Stimulated activated CD8-positive, alpha-beta memory T cell treated with anti-CD3 and anti-CD28 coated beads, Interleukin-2, amount 100 ng/mL, for 1 hour (primary cell): ENCODE results near the gene PARM1.
"Not testable (repeated sequence)": the region's sequence is repeated elsewhere in the genome, so short reads cannot be mapped to it uniquely, and the experiment has no call there.

Source experiments
- DNase-seq, 2 donors: peaks; one replicate each; pipeline ENCODE4 v3.0.0-alpha.2; 2020; ENCODE audit warnings: low read depth in 2 of 2

Gene PARM1

DNA sequence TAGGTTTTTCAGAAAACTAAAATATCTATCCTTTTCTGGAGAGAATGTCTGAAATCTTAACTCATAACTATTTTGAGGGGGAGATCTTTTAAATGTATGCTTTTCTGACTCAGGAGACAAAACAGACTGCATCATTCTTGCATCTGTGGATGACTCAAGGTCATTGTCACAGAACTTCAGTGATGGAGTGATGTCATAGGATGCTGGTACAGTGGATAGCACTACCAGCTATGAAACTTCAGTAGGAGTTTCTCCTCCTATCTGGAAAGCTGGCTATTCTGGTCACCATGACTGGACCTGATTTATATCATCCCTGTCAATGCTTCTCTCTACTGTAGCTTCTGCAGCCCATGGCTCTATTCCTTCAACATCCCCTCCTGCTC, 50.3 kb downstream of the PARM1 start:
- no peak for DNase-seq

DNA sequence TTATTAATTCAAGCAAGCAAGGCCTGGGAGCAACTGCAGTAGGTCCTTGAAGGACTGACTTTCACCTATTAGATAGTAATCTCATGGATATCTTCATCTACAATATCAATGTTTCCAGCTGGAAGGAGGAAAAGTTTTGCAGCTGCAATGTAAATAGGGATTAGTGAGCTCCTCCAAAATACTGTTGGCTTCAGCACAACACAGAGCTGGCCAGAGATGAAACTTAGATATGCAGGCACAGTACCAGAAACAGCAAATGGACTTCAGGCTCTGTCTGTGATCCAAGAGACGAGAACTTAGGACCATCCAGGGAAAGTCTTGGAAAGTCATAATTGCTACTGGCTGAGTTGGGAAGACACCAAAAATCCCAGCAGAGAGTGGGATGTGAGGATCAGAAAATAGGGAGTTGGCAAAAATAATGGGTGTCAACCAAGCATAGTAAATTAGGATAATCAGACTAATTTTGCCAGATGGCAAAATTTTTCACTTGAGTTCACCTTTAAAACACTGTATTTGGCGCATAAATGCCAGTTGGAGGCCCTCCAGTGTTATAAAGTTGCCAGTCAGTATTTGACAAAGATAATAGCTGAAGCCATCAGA, 57.5 kb downstream of the PARM1 start:
- DNase-seq = no peak

DNA sequence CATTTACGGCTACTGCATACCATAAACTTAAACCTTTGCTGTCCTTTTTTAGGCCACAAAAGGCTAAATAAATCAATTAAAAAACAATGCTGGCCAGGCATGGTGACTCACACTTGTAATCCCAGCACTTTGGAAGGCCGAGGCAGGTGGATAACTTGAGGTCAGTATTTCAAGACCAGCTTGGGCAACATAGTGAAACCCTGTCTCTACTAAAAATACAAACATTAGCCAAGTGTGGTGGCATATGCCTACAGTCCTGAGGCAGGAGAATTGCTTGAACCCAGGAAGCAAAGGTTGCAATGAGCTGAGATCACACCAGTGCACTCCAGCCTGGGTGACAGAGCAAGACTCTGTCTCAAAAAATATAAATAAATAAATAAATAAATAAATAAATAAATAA, 61.5 kb downstream of the PARM1 start:
- not testable (repeated sequence) for DNase-seq

DNA sequence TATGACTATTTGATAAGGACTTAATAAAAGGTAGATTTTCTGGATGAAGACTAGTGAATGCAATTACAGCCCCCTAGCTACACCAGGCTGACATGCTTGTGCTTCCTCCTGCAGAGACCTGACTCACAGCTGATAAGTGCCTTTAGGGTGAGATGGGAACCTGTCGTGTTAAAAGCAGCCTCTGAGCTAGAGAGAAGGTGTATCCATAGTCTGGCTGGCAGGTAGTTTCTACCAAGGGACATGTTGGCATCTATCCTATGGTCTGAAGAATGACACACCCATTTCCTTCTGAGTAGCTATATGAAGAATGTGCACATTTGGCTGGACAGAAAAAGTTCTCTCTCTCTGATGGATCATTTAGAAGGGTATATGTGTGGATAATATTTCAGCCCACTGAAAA, 64.1 kb downstream of the PARM1 start:
- DNase-seq = no peak

DNA sequence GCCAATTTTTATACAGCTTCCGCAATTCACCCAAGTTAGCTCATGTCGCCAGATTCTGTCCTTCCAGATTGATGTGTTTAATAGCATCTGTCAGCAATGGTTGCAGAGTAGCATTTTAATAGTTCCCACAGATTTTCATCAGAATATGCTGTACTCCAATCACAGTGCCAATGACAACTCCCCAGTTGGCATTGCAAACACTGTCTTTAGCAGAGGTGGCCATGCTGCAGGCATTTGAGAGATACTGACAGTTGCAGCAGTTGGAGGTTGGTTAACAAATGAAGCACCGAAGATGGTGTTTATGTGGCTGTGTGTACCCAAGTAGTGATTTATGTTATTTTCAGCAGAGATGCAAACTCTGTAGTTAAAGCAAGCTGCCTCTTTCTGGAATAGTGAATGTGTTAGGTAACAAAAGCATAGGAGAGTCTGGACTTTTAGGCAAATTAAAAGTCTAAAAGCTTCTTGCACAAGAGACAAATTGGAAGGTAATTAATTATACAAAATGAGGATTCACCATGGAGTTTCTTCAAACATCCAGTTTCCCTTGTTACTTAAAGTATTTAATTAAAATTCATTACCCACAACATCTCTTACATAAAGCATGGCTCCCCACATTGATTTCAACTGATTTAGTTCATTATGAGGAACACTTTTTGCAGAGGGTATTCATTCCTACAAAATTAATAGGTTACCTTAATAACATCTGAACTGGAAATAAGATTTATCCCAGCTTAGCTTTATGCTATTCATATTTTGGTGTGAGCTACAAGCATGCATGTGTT, 65.2 kb downstream of the PARM1 start:
- DNase-seq = no peak

DNA sequence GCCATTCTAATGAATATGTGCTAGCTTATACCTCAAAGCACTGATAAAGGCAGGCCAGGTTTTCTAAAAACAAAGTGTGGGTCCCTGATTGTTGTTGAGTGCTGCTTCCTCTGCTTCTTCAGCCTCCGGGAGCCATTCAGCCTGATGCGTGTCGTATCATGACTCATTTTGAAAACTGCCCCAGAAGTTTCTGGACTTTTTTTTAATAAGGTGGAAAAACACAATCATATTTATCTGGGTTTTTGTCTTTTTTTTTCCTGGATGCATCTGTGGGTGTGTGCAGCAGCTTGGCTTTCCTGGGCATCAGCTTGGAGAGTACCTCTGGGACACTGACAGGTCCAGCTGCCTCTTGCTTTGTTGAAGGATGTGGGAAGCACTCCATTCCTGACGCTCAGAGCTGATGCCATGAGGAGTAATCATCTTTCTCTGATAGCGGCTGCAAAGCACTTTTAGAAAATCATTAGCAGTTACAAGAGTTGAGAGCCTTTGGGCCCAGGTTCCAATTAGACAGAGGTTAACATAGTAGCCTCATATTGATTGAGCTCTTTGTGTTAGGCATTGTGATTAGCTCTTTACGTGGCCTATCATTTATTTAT, 66.9 kb downstream of the PARM1 start:
- no peak for DNase-seq

DNA sequence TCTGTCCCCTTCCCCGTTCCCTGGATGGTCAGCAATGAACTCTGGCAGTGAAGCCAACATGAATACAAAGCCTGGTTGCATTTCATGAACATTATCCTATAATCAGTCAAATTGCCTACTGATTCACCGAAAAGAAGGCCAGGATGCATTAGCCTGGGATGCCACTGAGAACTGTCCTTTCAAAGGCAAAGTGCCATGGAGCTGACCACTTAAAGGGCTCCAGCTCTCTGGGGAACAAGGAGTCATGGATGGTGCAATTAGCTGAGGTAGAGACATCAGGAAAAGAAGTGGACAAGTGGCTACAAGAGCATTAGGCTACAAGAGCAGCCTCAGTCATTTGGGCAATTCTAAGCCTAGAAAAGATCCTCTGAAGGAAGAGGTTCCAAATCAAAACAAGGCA, 69.0 kb downstream of the PARM1 start:
- no peak for DNase-seq

DNA sequence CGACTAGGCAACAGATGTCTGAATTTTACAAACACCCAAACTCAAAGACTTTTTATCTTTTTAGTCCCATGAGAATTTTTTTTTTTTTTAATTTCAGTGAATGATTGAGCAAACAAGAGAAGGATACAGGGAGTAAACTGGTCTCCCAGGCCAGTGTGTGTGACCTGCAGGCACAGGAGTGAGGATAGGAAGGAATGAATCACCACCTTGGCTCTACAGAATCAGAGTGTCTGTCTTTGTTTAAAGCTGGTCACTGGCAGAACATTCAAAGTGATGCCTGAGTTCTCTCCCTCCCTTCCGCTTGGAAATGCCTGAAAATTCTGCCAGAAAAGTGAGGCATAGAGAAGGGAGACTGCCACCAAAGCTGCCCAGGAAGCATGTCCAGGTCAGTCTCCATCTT, 69.5 kb downstream of the PARM1 start:
- DNase-seq = no peak

DNA sequence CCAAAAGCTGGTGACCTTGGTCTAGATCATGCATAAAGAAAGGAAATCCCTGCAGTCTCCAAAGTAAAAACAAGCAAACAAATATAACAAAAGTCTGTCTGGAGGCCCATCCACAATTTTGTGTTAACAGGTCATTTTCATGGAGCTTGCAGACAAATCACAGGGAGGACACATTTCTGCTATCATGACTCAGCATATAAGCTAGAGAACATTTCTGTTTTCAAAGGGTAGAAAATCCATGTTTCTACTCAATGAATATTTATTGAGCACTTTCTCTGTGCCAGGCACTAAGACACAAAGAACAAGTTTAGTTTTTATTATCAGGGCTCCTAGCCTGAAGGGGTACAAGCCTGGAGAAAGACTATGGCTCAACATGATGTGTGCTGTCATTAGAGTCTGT, 71.1 kb downstream of the PARM1 start:
- DNase-seq = no peak

DNA sequence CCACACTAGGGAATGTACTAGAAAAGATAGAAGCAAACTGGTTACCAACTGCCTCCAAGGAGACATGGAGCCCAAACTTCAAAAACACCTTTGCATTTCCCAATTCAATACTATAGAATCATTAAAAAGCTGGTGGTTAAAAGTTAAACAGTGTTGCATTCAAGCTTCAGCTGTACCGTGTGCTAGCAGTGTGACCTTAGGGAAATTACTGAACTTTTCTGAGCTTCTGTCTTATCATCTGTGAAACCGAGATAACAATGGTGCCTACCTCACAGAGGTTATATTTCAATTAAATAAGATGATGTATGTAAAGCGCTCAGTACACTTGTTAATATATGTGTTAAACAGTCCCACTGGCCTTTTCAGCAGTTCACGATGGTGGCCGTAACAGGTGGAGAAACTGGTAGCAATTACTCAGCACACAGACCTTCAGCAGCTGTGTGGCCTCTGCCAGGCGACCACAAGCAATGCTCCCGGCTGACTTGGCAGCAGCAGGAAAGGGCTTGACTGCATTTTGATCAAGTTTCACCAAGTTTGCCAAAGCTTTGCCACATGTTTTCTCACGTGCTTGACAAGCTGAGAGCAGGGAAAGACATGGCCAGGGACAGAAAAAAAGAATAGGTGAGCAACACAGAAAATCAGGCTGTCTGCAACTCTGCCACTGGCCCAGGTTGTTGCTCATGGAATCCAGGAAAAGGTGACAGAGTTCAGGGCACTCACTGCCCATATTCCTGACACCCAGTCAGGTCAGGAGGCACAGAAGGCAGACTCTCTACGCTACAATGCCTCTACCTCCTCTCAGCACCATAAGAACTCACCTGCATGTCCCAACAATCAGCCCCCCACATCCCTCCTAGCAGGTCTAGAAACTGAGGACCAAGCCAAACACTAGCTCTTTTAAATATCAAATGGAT, 72.1 kb downstream of the PARM1 start:
- no peak for DNase-seq

DNA sequence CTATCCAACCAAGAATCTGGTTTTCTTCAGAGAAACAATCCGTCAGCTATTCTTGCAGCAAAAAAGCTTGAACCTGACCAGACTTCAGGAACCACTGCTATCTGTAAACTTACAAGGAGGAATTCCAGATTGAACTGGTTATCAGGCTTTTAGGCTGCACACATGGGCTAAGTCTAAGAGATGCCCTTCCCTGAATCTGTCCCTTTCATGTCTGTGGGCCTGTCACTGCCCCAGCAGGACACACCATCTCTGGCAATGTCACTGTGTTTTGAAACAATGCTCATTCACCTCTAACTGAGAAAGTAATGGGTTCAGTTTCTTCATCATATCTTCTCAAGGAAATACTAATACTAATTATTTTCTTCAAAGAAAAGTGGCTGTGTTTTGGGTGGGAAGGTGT, 72.8 kb downstream of the PARM1 start:
- no peak for DNase-seq

DNA sequence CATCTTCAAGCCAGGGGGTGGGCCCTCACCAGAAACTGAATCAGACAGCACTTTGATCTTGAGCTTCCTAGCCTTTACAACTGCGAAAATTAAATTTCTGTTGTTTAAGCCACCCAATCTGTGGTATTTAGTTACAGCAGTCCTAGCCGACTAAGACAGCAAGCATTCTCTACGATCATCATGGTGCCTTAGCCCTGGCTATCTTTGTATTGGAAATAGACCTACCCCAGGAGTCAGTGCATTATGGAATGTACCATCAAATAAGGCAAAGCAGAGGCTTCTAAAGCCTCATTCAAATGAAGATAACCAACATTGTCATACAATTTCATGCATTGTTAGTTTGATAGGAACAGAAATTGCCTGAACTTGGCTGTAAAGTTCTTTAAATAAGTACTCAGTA, 75.0 kb downstream of the PARM1 start:
- no peak for DNase-seq

DNA sequence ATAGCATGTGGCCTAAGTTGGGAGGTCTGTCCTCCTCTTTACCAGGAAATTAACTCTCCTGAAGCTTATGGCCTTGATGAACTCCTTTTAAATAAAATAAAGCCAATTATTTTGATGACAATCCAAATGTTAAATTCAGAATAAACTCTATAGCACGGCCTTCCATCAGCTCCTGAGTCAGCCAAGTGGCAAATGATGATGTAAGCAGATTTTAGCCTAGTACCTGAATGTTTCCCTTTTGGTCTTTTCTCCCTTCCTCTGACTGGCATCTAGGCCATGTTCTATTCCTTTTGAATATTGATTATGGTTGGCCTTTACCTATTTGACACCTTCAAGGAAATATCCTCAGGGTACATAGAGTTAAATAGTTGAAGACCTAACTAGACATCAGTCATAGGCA, 76.2 kb downstream of the PARM1 start:
- no peak for DNase-seq

DNA sequence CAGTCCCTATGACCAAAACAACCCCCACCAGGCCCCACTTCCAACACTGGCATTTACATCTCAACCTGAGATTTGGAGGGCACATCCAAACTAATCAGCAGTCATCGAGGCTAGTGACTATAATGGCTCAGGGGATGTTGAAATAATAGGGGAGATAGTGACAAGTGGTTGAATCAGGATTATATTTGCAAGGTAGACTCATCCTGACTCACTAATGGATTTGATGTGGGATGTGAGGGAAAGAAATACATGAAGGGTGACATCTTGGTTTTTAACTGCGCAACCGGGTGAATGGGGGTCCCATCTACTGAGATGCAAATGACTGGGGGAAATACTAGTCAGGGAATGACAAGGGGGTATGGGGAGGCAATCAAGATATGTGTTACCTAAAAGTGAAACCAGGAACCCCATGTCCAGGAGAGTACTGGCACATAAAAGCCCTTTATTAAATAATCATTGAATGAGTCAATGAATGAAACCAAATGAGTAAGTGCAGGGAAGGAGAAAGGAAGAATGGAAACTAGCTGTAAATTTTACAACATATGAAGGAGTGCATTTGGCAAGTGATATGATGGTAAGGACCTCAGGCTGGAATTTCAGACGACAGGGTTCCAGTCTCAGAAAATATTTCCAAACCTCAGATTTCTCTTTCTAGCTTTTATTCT, 78.3 kb downstream of the PARM1 start:
- no peak for DNase-seq

DNA sequence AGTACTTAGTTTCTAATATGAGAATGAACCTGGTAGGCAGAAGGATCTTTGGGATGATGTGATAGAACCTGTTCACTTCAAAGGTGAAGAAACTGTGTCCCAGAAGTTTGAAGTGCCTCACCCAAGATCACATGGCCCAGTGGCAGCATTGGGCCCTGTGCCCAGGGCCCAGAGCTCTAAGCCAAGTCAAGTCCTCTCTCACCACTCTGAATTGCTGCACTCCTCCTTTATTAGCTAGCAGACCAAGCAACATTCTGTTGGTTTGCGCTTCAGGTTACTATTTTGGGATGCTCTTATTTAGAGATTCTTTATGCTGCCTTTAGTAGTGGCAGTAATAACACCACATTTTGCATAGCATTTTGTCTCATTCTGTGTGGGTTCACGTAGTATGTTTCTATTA, 82.7 kb downstream of the PARM1 start:
- DNase-seq = no peak

DNA sequence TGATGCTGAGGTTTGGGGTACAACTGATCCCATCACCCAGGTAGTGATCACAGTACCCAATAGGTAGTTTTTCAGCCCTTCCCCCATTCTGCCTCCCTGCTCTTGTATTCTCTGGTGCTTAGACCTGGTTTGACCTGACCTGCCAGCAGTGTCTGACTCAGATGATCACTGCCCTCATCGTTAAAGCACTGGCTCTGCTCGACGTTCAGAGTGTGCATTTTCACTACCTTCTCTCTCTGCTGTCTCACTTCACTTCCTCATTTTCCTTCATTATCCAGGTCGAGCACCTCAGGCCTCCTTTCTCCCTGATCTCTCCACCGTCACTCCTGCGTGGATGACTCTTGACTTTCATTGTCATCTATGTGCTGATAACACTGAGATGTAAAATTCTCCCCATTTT, 83.6 kb downstream of the PARM1 start:
- DNase-seq = no peak

DNA sequence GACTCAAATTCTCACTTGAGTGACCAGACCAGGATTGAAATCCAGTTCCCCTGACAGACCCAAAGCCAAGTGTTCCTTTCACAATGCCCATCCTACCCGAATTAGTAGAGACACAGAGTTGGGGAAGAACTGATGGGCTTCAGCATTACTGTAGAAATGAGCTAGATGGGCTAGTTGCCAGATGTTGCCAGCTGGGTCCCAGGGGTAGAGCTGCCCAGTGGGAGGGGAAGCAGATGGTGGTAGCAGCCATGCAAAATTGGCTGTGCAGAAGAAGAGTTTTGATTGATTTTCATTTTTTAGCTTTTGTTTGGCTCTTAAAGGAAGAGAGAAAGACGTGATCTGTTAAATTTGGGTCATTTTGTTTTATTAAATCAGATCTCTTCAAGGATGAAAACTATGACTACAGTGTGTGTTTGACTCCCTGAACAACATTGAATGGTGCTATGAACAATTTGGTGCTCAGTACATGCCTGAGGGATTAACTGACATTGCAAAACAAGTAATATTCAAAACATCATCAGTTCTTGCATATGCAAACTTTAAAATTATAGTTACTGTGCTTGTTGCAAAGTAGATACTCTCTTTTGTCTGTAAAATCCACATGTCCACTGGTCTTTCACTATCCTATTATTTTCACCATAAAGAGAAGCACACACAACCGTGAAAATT, 86.0 kb downstream of the PARM1 start:
- no peak for DNase-seq

DNA sequence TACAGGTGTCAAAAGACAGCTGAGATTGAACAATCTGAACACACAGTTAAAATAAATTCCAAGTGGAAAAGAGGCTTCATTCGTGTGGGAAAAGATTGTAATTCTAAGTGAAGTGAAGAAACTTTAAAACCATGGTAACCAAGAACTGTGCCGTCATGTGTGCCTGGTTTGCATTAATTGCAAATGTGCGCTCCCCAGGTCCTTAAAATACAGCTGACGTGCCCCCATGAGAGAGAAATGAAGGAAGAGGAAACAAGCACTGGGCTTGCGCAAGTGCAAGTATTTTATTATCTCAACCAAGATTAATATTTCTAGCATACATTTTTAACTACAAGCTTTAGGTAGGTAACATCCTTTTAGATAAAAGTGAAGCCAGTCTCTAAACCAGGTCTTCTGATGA, 92.5 kb downstream of the PARM1 start:
- DNase-seq = no peak

DNA sequence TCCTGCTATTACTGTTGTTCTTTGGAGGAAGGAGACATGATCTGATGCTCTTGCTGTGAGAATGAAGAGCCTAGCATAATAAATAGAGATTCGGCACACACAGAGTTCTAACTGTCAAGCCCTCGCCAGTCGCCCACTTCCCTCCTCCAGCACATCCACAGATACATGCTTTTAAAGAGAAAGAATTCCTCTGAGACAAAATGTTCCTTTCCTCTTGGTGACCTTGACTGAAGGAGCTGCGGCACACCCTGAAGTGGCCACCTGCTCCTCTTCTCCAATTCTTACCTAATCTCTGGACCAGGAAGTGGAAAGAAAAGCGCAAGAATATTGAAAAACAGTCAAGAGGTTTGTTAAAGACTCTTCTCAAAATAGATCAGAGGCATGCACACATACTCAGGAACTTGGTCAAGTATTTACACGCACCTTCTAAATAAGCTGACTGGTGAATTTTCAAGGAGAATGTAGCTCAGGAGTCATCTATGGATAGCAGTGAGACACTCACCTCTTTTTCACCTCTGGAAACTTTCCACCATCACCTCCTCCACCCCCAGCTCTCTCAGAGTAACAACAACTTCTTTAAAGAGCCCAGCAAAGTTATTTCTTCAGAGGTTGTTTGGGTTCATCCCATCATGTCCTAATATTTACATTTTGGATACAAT, 95.4 kb downstream of the PARM1 start:
- DNase-seq = no peak

DNA sequence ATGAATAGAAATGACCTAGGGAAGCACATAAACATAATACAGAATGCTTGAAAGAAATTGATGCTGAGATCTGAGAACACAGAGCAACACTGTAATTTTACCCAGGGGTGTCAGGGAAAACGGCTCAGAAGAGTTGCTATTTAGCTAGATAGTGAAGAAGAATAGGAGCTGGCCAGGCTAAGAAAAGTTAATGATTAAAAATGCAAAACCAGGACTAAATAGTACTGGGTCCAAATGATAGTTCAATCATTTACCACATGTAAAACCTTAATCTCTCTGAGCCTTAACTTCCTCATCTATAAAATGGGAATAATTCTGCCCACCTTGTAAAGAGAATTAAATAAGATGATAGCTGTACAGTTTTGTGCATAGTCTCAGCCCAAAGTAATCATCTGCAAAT, 97.1 kb downstream of the PARM1 start:
- no peak for DNase-seq
